Activated T-helper 1 cell treated with anti-CD3 and anti-CD28 coated beads, Interleukin-2, amount 50 U/mL, for 16 hours (primary cell): Measurements from ENCODE around the gene RBM23.
"Not testable (repeated sequence)": the region's sequence is repeated elsewhere in the genome, so short reads cannot be mapped to it uniquely, and the experiment has no call there.

Experiments
- DNase-seq, 2 donors: peaks; one replicate each; pipeline ENCODE4 v3.0.0-alpha.2; 2020; ENCODE audit warnings: low read depth in 1 of 2, low spot score in 1 of 2

The RBM23 gene

GRCh38 chr14:22918804-22919600 is at the start of gene RBM23:
TSS of gene RBM23 (minus strand) at chr14:22919149.
- DNase-seq, result peak; percentile 99

- no peak for DNase-seq
These were observed 47.9 kb upstream of the RBM23 start for GRCh38 chr14:22966783-22967269.

- DNase-seq, result not testable (repeated sequence)
These were observed 47.2 kb upstream of the RBM23 start for GRCh38 chr14:22965916-22966782.

GRCh38 chr14:22962061-22962676 is 43.2 kb upstream of the RBM23 start:
- no peak for DNase-seq

- no peak for DNase-seq
These were observed 37.0 kb upstream of the RBM23 start for GRCh38 chr14:22955702-22956569.

GRCh38 chr14:22952418-22952817 is 33.5 kb upstream of the RBM23 start:
- no peak for DNase-seq

- not testable (repeated sequence) for DNase-seq
These were observed 32.8 kb upstream of the RBM23 start for GRCh38 chr14:22951795-22952194.

GRCh38 chr14:22945642-22946041 is 26.7 kb upstream of the RBM23 start:
- no peak for DNase-seq

- DNase-seq, result no peak
These were observed 20.7 kb upstream of the RBM23 start for GRCh38 chr14:22939684-22940083.

GRCh38 chr14:22935156-22935555 is 16.2 kb upstream of the RBM23 start:
- DNase-seq, result no peak

GRCh38 chr14:22932146-22932545 is 13.2 kb upstream of the RBM23 start:
- DNase-seq, result no peak

- no peak for DNase-seq
These were observed 11.0 kb upstream of the RBM23 start for GRCh38 chr14:22929961-22930364.

- peak; percentile 93 for DNase-seq
These were observed 10.4 kb upstream of the RBM23 start, which contains the start of gene PRMT5 for GRCh38 chr14:22929104-22929960. TSS of gene PRMT5 (minus strand) at chr14:22929376. CDS start at chr14:22929361, 15 bp downstream.

GRCh38 chr14:22928237-22929103 is 9.5 kb upstream of the RBM23 start:
- no peak for DNase-seq

GRCh38 chr14:22926316-22926715 is 7.4 kb upstream of the RBM23 start:
- no peak for DNase-seq

GRCh38 chr14:22925513-22925912 is 6.6 kb upstream of the RBM23 start:
- DNase-seq, result no peak

- no peak for DNase-seq
These were observed 4.8 kb upstream of the RBM23 start for GRCh38 chr14:22923746-22924145.

- DNase-seq, result no peak
These were observed 3.3 kb upstream of the RBM23 start for GRCh38 chr14:22922294-22922693.

- DNase-seq, result no peak
These were observed 1.7 kb upstream of the RBM23 start for GRCh38 chr14:22920697-22921096.
